GM12878 (cell line): ENCODE measurements around the gene USH1G. TPM values are rescaled to one million over a fixed set of nuclear protein-coding genes. Genes with fewer than 3 reads are reported as not detected.

Source experiments
- ATAC-seq: fragments of 200-7000 bp; cut with Tn5 transposase; 3 replicates; pipeline ENCODE4 v1.9.1; 2020; ENCODE audit warnings: mild to moderate bottlenecking, moderate library complexity
- BruUV-seq: library from RNA; stranded (reverse); fragments of 400-500 nt; replicated peaks from 2 replicates; lab custom pipeline; 2021; lab: Mats Ljungman, UMichigan
- CTCF ChIA-PET: fragments of 300-600 bp; sonication (Branson Sonifier 250); formaldehyde crosslinking; extraction: SDS; loops from one replicate; lab custom pipeline; 2021; ENCODE audit warnings: inconsistent platforms; lab: Yijun Ruan, JAX
- POLR2A ChIA-PET: fragments of 350-600 bp; formaldehyde crosslinking; extraction: SDS; loops from one replicate; lab custom pipeline; 2021; ENCODE audit warnings: inconsistent platforms; lab: Charles Lee
- RAD21 ChIA-PET: fragments of 300-600 bp; sonication (Branson Sonifier 250); formaldehyde crosslinking; loops from one replicate; lab custom pipeline; 2023; ENCODE audit warnings: antibody characterized with exemption; ENCODE audit not compliant: unreplicated experiment; lab: Charles Lee
- SMC1A ChIA-PET: fragments of 300-600 bp; sonication (Branson Sonifier 250); formaldehyde crosslinking; loops from one replicate; lab custom pipeline; 2023; ENCODE audit not compliant: unreplicated experiment, uncharacterized antibody; lab: Charles Lee
- DNase-seq: peaks from one replicate; pipeline ENCODE4 v3.0.0-alpha.2; 2011; ENCODE audit warnings: low read depth, low spot score
- FAIRE-seq: peaks from 3 replicates; lab custom pipeline; 2011; peaks lifted over from hg19 to GRCh38; lab: Jason Lieb, UNC
- H2AFZ ChIP-seq: 2 replicates; pipeline ENCODE4 v1.6.0; 2011; ENCODE audit warnings: low read depth, low read length, control low read depth; ENCODE audit not compliant: control insufficient read depth
- H3K27ac ChIP-seq: 2 replicates; pipeline ENCODE4 v1.5.1; 2011; ENCODE audit warnings: control low read depth; ENCODE audit not compliant: control insufficient read depth, insufficient read depth
- H3K27me3 ChIP-seq, 2 experiments: replicated peaks in 1 of 2; 2 replicates each; pipeline versions ENCODE4 v1.6.0 to v1.6.1; 2011; ENCODE audit warnings: low read length in 1 of 2; ENCODE audit not compliant: control insufficient read depth in 2 of 2, insufficient read depth in 2 of 2
- H3K36me3 ChIP-seq, 2 experiments: 2 replicates each; pipeline ENCODE4 v1.5.1; 2011; ENCODE audit warnings: low read length in 1 of 2; ENCODE audit not compliant: control insufficient read depth in 2 of 2, insufficient read depth in 2 of 2
- H3K4me1 ChIP-seq: 2 replicates; pipeline ENCODE4 v1.6.1; 2011; ENCODE audit warnings: mild to moderate bottlenecking, low read length, moderate library complexity, mixed read lengths; ENCODE audit not compliant: control insufficient read depth, insufficient read depth
- H3K4me2 ChIP-seq: 2 replicates; pipeline ENCODE4 v1.6.0; 2011; ENCODE audit warnings: control low read depth; ENCODE audit not compliant: control insufficient read depth, insufficient read depth
- H3K4me3 ChIP-seq: fragments of 200-600 bp; sonication (generic); 2 replicates; pipeline ENCODE4 v1.5.1; 2016
- H3K79me2 ChIP-seq: 2 replicates; pipeline ENCODE4 v1.6.0; 2011; ENCODE audit warnings: low read length; ENCODE audit not compliant: control insufficient read depth, insufficient read depth
- H3K9ac ChIP-seq: 2 replicates; pipeline ENCODE4 v1.8.0; 2011; ENCODE audit warnings: low read length, control low read depth, mixed read lengths; ENCODE audit not compliant: control insufficient read depth, insufficient read depth
- H3K9me3 ChIP-seq: replicated peaks from 3 replicates; pipeline ENCODE4 v1.5.1; 2011; ENCODE audit warnings: mild to moderate bottlenecking, low read length; ENCODE audit not compliant: control insufficient read depth, insufficient read depth
- H4K20me1 ChIP-seq: 2 replicates; pipeline ENCODE4 v1.6.0; 2011; ENCODE audit not compliant: control insufficient read depth, insufficient read depth
- HDAC2 ChIP-seq: fragments of 200-600 bp; sonication (generic); IDR thresholded peaks from 2 replicates; pipeline ENCODE4 v1.6.1; 2017
- HSF1 ChIP-seq: fragments of 150-350 bp; IDR thresholded peaks from 2 replicates; pipeline ENCODE4 v1.6.1; 2014; ENCODE audit warnings: mild to moderate bottlenecking, low read depth, low read length
- IKZF2 ChIP-seq, 2 experiments: fragments of 450-650 bp; IDR thresholded peaks; 2 replicates each; pipeline ENCODE4 v1.6.1; 2017; ENCODE audit warnings: mild to moderate bottlenecking in 2 of 2, moderate library complexity in 2 of 2
- NFXL1 ChIP-seq: fragments of 450-650 bp; IDR thresholded peaks from 2 replicates; pipeline ENCODE4 v1.6.1; 2017; ENCODE audit warnings: antibody characterized with exemption, mild to moderate bottlenecking, borderline replicate concordance
- RAD21 ChIP-seq: IDR thresholded peaks from 2 replicates; pipeline ENCODE4 v1.6.1; 2011; ENCODE audit warnings: mild to moderate bottlenecking, low read depth, low read length, moderate library complexity; ENCODE audit not compliant: insufficient read depth
- RCOR1 ChIP-seq: conservative IDR thresholded peaks from 2 replicates; pipeline ENCODE4 v1.6.1; 2012; ENCODE audit warnings: low read depth, low read length, improper control_type of control experiment
- SIX5 ChIP-seq: IDR thresholded peaks from 2 replicates; pipeline ENCODE4 v1.6.1; 2011; ENCODE audit warnings: mild to moderate bottlenecking, low read depth, low read length, moderate library complexity; ENCODE audit not compliant: severe bottlenecking
- TCF12 ChIP-seq: IDR thresholded peaks from 2 replicates; pipeline ENCODE4 v1.6.1; 2011; ENCODE audit warnings: low read depth, mild to moderate bottlenecking, low read length
- WRNIP1 ChIP-seq: IDR thresholded peaks from 2 replicates; pipeline ENCODE4 v1.6.1; 2011; ENCODE audit warnings: low read depth, low read length, improper control_type of control experiment, borderline replicate concordance
- ZBTB4 ChIP-seq: fragments of 450-650 bp; formaldehyde crosslinking; IDR thresholded peaks from 2 replicates; pipeline ENCODE4 v1.4.0; 2022; ENCODE audit warnings: mild to moderate bottlenecking, moderate library complexity
- ZNF687 ChIP-seq: fragments of 450-650 bp; IDR thresholded peaks from 2 replicates; pipeline ENCODE4 v1.6.1; 2017; ENCODE audit warnings: mild to moderate bottlenecking, moderate library complexity
- WGBS: methylation state at CpG from one replicate; pipeline ENCODE4 v1.1.6; 2016; ENCODE audit warnings: low lambda C conversion rate; ENCODE audit not compliant: insufficient replicate concordance, insufficient coverage; ENCODE audit errors: missing lambda C conversion rate; 5-methylcytosine and 5-hydroxymethylcytosine counted together
- in situ Hi-C: fragments of 300-500 bp; cut with MboI; formaldehyde crosslinking; loops from 9 replicates; pipeline ENCODE4 v1.14.3; 2018; ENCODE audit warnings: mixed read lengths
- intact Hi-C: fragments of 100-400 bp; cut with micrococcal nuclease; formaldehyde crosslinking; loops from one replicate; pipeline ENCODE4 v1.14.2; 2022; ENCODE audit not compliant: unreplicated experiment
- polyA plus RNA-seq, 11 experiments: library from polyadenylated mRNA; depleted of rRNA in 4 of 11; unstranded in 6 of 11; stranded (reverse) in 5 of 11; fragments of >200 nt; fragmentation: Nextera tagmentation in 4 of 11; fragmentation: Illumina TruSeq in 1 of 11; extraction: Ambion mirVana in 4 of 11; extraction: Trizol in 1 of 11; gene quantifications; 1 replicate in 1 of 11; 2 replicates in 10 of 11; pipeline versions ENCODE4 v1.2.1 to v1.2.3, GENCODE V29; 2011 to 2016; ENCODE audit warnings: inconsistent platforms in 2 of 11, missing spikeins in 2 of 11, low read depth in 1 of 11
- total RNA-seq, 4 experiments: library from RNA; depleted of rRNA in 3 of 4; stranded (reverse); fragments of >200 nt in 3 of 4; fragmentation: Illumina TruSeq in 1 of 4; extraction: Trizol in 1 of 4; gene quantifications; 2 replicates each; pipeline versions ENCODE4 v1.2.1 to v1.2.3, GENCODE V29; 2013 to 2021
- TF ChIP-seq, protein P1 (sequence below): IDR thresholded peaks from 2 replicates; pipeline ENCODE4 v1.6.1; 2012; ENCODE audit warnings: low read depth, low read length, improper control_type of control experiment

Gene USH1G
- total and polyA plus RNA-seq, 10 of the 15 experiments (the other 5 are each of a cell fraction or from before 2014, with no cell fraction given) = 0.05 to 0.62 (median 0.09) TPM; not detected in 7

GRCh38 chr17:74970395-74970794 lies 47.3 kb upstream of the USH1G start:
- FAIRE-seq (no peak), ATAC-seq (no peak), DNase-seq (no peak)
- Histone ChIP-seq H3K36me3 (no peaks in the 10 kb centered on the region), H3K9ac (no peak overlapping the region), H3K27ac (no peak overlapping the region), H3K9me3 (no peaks in the 10 kb centered on the region), H3K4me1 (no peaks in the 10 kb centered on the region), H3K4me3 (no peak overlapping the region), H4K20me1 (no peaks in the 10 kb centered on the region), H3K27me3 (peaks cover 7 to 11% of the 10 kb centered on the region in 2 experiments; a peak in 3 of 4 replicates), H3K4me2 (no peak overlapping the region), H3K79me2 (no peaks in the 10 kb centered on the region), H2AFZ (no peak overlapping the region)
- in situ Hi-C loops (no loop called here), intact Hi-C loops (no loop called here)
- ChIA-PET CTCF (interaction anchor here (12.7 kb wide), 1 partner anchor 8 kb away, joined by 92 read pairs; no protein-coding TSS in a partner anchor), RAD21 (no interaction called here), SMC1A (no interaction called here), POLR2A (no interaction called here)
- 45% methylated on average over 3 of the region's 3 CpGs for WGBS
- no TSS peak for BruUV-seq
- TF ChIP-seq SIX5 (no peak), IKZF2 (IDR thresholded peaks at IDR 0.05) (no peak), TCF12 (no peak), HSF1 (no peak), ZBTB4 (CRISPR knock-in tag) (no peak), RAD21 (no peak), WRNIP1 (no peak), ZNF687 (no peak), NFXL1 (no peak), RCOR1 (no peak), HDAC2 (no peak)
- TF ChIP-seq, protein P1, sequence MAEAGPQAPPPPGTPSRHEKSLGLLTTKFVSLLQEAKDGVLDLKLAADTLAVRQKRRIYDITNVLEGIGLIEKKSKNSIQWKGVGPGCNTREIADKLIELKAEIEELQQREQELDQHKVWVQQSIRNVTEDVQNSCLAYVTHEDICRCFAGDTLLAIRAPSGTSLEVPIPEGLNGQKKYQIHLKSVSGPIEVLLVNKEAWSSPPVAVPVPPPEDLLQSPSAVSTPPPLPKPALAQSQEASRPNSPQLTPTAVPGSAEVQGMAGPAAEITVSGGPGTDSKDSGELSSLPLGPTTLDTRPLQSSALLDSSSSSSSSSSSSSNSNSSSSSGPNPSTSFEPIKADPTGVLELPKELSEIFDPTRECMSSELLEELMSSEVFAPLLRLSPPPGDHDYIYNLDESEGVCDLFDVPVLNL = no peak
